CD4-positive, alpha-beta T cell (primary cell): ENCODE measurements around the gene ALKBH6. TPM values are rescaled to one million over a fixed set of nuclear protein-coding genes. Genes with fewer than 3 reads are reported as not detected.
"Not testable (repeated sequence)": the region's sequence is repeated elsewhere in the genome, so short reads cannot be mapped to it uniquely, and the experiment has no call there.

Source experiments
- ATAC-seq: fragments of 200-7000 bp; cut with Tn5 transposase; one replicate; pipeline ENCODE4 v1.10.0; 2022; ENCODE audit warnings: mild to moderate bottlenecking; ENCODE audit not compliant: poor library complexity
- CTCF ChIA-PET: fragments of 350-600 bp; sonication (Branson Sonifier 250); formaldehyde crosslinking; loops from one replicate; lab custom pipeline; 2021; ENCODE audit warnings: antibody characterized with exemption, inconsistent platforms; lab: Charles Lee
- POLR2A ChIA-PET: fragments of 350-600 bp; sonication (Branson Sonifier 250); formaldehyde crosslinking; loops from one replicate; lab custom pipeline; 2021; ENCODE audit warnings: antibody characterized with exemption, inconsistent platforms; lab: Charles Lee
- DNase-seq, 14 experiments: peaks; one replicate each; pipeline ENCODE4 v3.0.0-alpha.2; 2013 to 2020; ENCODE audit warnings: mixed read lengths in 2 of 14
- H3K27ac ChIP-seq, 2 donors: one replicate each; pipeline versions ENCODE4 v1.5.1 to v1.7.0; 2013; ENCODE audit warnings: low read length in 2 of 2, low read depth in 1 of 2, mild to moderate bottlenecking in 1 of 2
- H3K27me3 ChIP-seq, 2 experiments: 1 replicate in 1 of 2; 2 replicates in 1 of 2; pipeline versions ENCODE4 v1.6.1 to v1.7.0; 2013; ENCODE audit warnings: low read length in 2 of 2, control low read depth in 1 of 2, mild to moderate bottlenecking in 1 of 2, moderate library complexity in 1 of 2; ENCODE audit not compliant: insufficient read depth in 2 of 2, control insufficient read depth in 1 of 2
- H3K36me3 ChIP-seq: one replicate; pipeline ENCODE4 v1.6.1; 2013; ENCODE audit warnings: low read length, control low read depth; ENCODE audit not compliant: insufficient read depth
- H3K4me1 ChIP-seq: one replicate; pipeline ENCODE4 v1.6.1; 2013; ENCODE audit warnings: low read length, control low read depth; ENCODE audit not compliant: insufficient read depth
- H3K4me3 ChIP-seq: one replicate; pipeline ENCODE4 v1.5.1; 2013; ENCODE audit warnings: mild to moderate bottlenecking, low read length, moderate library complexity
- H3K9me3 ChIP-seq, 2 experiments: 1 replicate in 1 of 2; 2 replicates in 1 of 2; pipeline versions ENCODE4 v1.6.1 to v1.7.0; 2013; ENCODE audit warnings: low read length in 2 of 2, mild to moderate bottlenecking in 2 of 2, control low read depth in 1 of 2, moderate library complexity in 1 of 2; ENCODE audit not compliant: control insufficient read depth in 1 of 2, insufficient read depth in 1 of 2
- H3K27ac Mint-ChIP-seq: one replicate; pipeline ENCODE4 v1.8.0; 2020; ENCODE audit warnings: mixed read lengths
- H3K27me3 Mint-ChIP-seq: one replicate; pipeline ENCODE4 v1.8.0; 2021; ENCODE audit warnings: mixed read lengths
- H3K36me3 Mint-ChIP-seq: one replicate; pipeline ENCODE4 v1.8.0; 2021; ENCODE audit warnings: low read depth, mixed read lengths
- H3K4me1 Mint-ChIP-seq: one replicate; pipeline ENCODE4 v1.8.0; 2021; ENCODE audit warnings: low read depth, mixed read lengths
- H3K4me3 Mint-ChIP-seq: one replicate; pipeline ENCODE4 v1.8.0; 2020; ENCODE audit warnings: mild to moderate bottlenecking, mixed read lengths
- H3K9me3 Mint-ChIP-seq: one replicate; pipeline ENCODE4 v1.8.0; 2020; ENCODE audit warnings: mixed read lengths
- intact Hi-C, 2 experiments: fragments of 100-400 bp; cut with DNase I in 1 of 2; cut with micrococcal nuclease in 1 of 2; formaldehyde crosslinking; loops; one replicate each; pipeline versions ENCODE4 v1.15.1 to v1.9.0; 2023 to 2025; cut with DNase I, micrococcal nuclease
- total RNA-seq, 174 experiments: library from RNA in 2 of 174; stranded (reverse) in 2 of 174; gene quantifications; one replicate each; pipeline ENCODE4 v1.2.3 and lab custom pipeline; 2021 to 2026
- TF ChIP-seq, protein P1 (sequence below): fragments of 200-600 bp; IDR thresholded peaks from one replicate; pipeline ENCODE4 v1.8.0; 2022; ENCODE audit warnings: antibody characterized with exemption, mild to moderate bottlenecking

ALKBH6 gene
- total RNA-seq, 2 experiments from 2014 or later, result 38.1 to 41.8 TPM

- DNase-seq, result no peak
- Histone ChIP-seq H3K9me3 (peaks cover 0 to 8% of the 10 kb centered on the region in 2 experiments), H3K27ac (no peak overlapping the region), H3K27me3 (peaks cover 19 to 34% of the 10 kb centered on the region in 2 experiments), H3K4me1 (peaks cover 15% of the 10 kb centered on the region), H3K4me3 (no peak overlapping the region), H3K36me3 (no peaks in the 10 kb centered on the region)
- no peak for ATAC-seq
- ChIA-PET CTCF (no interaction called here), POLR2A (no interaction called here)
- Mint-ChIP-seq H3K4me1 (peaks cover 8% of the 10 kb centered on the region), H3K4me3 (no peak overlapping the region), H3K27me3 (peaks cover 71% of the 10 kb centered on the region), H3K27ac (no peak overlapping the region), H3K9me3 (no peaks in the 10 kb centered on the region), H3K36me3 (no peaks in the 10 kb centered on the region)
- TF ChIP-seq, protein P1, sequence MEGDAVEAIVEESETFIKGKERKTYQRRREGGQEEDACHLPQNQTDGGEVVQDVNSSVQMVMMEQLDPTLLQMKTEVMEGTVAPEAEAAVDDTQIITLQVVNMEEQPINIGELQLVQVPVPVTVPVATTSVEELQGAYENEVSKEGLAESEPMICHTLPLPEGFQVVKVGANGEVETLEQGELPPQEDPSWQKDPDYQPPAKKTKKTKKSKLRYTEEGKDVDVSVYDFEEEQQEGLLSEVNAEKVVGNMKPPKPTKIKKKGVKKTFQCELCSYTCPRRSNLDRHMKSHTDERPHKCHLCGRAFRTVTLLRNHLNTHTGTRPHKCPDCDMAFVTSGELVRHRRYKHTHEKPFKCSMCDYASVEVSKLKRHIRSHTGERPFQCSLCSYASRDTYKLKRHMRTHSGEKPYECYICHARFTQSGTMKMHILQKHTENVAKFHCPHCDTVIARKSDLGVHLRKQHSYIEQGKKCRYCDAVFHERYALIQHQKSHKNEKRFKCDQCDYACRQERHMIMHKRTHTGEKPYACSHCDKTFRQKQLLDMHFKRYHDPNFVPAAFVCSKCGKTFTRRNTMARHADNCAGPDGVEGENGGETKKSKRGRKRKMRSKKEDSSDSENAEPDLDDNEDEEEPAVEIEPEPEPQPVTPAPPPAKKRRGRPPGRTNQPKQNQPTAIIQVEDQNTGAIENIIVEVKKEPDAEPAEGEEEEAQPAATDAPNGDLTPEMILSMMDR, result no peak
- intact Hi-C loops, result no loop called here
Observed at GRCh38 chr19:35983177-35983576, 30.8 kb downstream of the ALKBH6 start.

GRCh38 chr19:35980997-35981396 is 33.0 kb downstream of the ALKBH6 start:
- intact Hi-C loops, H3K9me3 Mint-ChIP-seq, H3K27ac ChIP-seq, H3K36me3 Mint-ChIP-seq, DNase-seq, H3K4me3 Mint-ChIP-seq, CTCF ChIA-PET, H3K4me3 ChIP-seq, H3K27ac Mint-ChIP-seq, POLR2A ChIA-PET, ATAC-seq, H3K4me1 Mint-ChIP-seq, H3K4me1 ChIP-seq, H3K36me3 ChIP-seq: not testable (repeated sequence)
- Histone ChIP-seq H3K9me3 (peaks cover 0 to 11% of the 10 kb centered on the region in 2 experiments), H3K27me3 (peaks cover 7 to 24% of the 10 kb centered on the region in 2 experiments)
- peaks cover 57% of the 10 kb centered on the region for H3K27me3 Mint-ChIP-seq

- H3K9me3 ChIP-seq, result peaks cover 0 to 7% of the 10 kb centered on the region in 2 experiments
- Mint-ChIP-seq H3K9me3 (no peaks in the 10 kb centered on the region), H3K4me3 (no peak overlapping the region), H3K36me3 (no peaks in the 10 kb centered on the region), H3K27me3 (peaks cover 43% of the 10 kb centered on the region), H3K4me1 (no peaks in the 10 kb centered on the region), H3K27ac (no peak overlapping the region)
- H3K4me3 ChIP-seq, result no peak overlapping the region
- POLR2A ChIA-PET, result no interaction called here
- H3K4me1 ChIP-seq, result no peaks in the 10 kb centered on the region
- TF ChIP-seq, protein P1, result no peak
- no peak for DNase-seq
- H3K36me3 ChIP-seq, result no peaks in the 10 kb centered on the region
- intact Hi-C loops, result no loop called here
- CTCF ChIA-PET, result no interaction called here
- no peak overlapping the region for H3K27ac ChIP-seq
- no peak for ATAC-seq
- H3K27me3 ChIP-seq, result peaks cover 0 to 5% of the 10 kb centered on the region in 2 experiments
Observed at GRCh38 chr19:35978832-35979365, 35.1 kb downstream of the ALKBH6 start.

- peaks cover 0 to 5% of the 10 kb centered on the region in 2 experiments for H3K27me3 ChIP-seq
- CTCF ChIA-PET, result no interaction called here
- intact Hi-C loops, result no loop called here
Observed at GRCh38 chr19:35978271-35978670, 35.7 kb downstream of the ALKBH6 start.

More at GRCh38 chr19:35978271-35978670, 35.7 kb downstream of the ALKBH6 start:
- Histone ChIP-seq H3K9me3 (peaks cover 0 to 7% of the 10 kb centered on the region in 2 experiments), H3K4me1 (no peaks in the 10 kb centered on the region), H3K36me3 (no peaks in the 10 kb centered on the region), H3K4me3 (no peak overlapping the region), H3K27ac (no peak overlapping the region)
- Mint-ChIP-seq H3K36me3 (no peaks in the 10 kb centered on the region), H3K27ac (no peak overlapping the region), H3K4me3 (no peak overlapping the region), H3K27me3 (peaks cover 36% of the 10 kb centered on the region), H3K4me1 (no peaks in the 10 kb centered on the region), H3K9me3 (no peaks in the 10 kb centered on the region)
- TF ChIP-seq, protein P1, result no peak
- POLR2A ChIA-PET, result no interaction called here
- DNase-seq, result no peak
- ATAC-seq, result no peak
